HG03469 (cell line): ENCODE data around the gene IQCM.

ENCODE experiments used
- ATAC-seq: cut with Tn5 transposase; IDR thresholded peaks from one replicate; pipeline ENCODE4 v1.9.1; 2021; ENCODE audit warnings: mild to moderate bottlenecking, moderate library complexity, moderate number of reproducible peaks; ENCODE audit not compliant: unreplicated experiment

Gene IQCM

GRCh38 chr4:149322203-149322602, 493.4 kb downstream of the IQCM start:
- no peak for ATAC-seq

GRCh38 chr4:149321438-149321837, 494.2 kb downstream of the IQCM start:
- no peak for ATAC-seq

GRCh38 chr4:149311076-149311475, 504.6 kb downstream of the IQCM start:
- ATAC-seq, result no peak

GRCh38 chr4:149306537-149306936, 509.1 kb downstream of the IQCM start:
- no peak for ATAC-seq
